ENCODE data around the gene LDAF1.

DNA sequence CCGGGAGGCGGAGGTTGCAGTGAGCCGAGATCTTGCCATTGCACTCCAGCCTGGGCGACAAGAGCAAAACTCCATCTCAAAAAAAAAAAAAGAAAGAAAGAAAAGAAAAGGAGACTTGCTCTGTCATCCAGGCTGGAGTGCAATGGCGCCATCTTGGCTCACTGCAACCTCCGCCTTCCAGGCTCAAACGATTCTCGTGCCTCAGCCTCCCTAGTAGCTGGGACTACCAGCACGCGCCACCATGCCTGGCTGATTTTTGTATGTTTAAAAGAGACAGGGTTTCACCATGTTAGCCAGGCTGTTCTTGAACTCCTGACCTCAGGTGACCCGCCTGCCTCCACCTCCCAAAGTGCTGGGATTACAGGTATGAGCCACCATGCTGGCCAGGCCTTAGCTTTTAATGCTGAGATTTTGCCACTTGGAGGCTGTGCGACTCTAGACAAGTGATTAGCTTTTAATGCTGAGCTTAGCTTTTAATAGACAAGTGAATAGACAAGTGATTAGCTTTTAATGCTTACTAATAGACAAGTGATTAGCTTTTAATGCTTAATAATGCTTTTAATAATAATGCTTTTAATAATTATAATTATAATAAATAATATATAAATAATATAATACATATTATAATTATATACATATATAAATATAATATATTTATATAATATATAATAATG, 9.6 kb downstream of the LDAF1 start:
- TF ChIP-seq CTCF (IDR thresholded peaks at IDR 0.05) (no peak), POLR2A (IDR thresholded peaks at IDR 0.05) (no peak)

Measured in right lobe of liver (tissue), 4 donors.